ENCODE measurements around the gene MKKS.
A peak's percentile ranks its signal among the peaks of the same experiment; 100 is the strongest.

Gene MKKS

DNA sequence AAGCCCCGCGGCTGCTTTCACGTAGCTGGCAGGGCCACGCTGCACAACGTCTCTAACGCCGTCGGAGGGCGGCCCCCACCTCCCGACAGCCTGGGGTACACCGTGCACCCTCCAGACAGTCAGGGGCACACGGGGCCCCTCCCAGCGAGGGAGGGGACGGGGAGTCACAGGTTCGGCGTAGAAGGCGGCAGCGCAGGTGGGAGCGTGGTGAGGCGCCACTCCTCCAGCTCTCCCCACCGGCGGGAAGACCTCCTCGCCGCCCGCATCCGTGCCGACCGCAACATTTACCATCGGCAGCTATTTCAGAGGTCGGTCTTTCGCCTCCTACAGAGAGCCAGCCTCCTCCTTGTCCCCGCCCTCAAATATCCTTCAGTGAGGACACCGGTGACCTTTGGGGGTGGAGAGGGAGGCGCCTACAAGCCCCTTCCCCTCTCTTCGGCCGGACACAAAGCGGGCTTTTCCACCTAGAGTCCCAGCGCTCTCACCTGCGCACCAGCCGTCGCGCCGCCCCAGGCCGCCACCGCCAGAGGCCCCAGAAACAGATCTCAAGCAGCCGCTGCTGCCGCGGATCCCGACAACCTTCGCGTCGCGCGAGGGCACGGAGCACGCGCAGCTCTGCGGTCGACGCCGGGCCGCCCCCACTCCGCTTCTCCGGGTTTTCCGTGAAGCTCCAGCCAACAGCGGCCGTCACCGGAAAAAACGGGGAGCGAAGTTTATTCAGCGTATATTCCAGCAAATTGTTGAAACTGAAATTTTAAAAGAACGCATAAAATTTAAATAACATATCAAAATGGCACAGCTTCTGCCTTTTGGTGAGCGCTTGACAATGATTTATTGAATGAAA is at the start of gene MKKS:
TSS of gene MKKS (minus strand) at position 600 of the 844 bp plus-strand sequence. CDS start 20,708 bp downstream, outside the sequence.
- FAIRE-seq, result peak; percentile 77
- no peak for DNase-seq (ENCODE audit: extremely low spot score, insufficient read length, low read depth)

DNA sequence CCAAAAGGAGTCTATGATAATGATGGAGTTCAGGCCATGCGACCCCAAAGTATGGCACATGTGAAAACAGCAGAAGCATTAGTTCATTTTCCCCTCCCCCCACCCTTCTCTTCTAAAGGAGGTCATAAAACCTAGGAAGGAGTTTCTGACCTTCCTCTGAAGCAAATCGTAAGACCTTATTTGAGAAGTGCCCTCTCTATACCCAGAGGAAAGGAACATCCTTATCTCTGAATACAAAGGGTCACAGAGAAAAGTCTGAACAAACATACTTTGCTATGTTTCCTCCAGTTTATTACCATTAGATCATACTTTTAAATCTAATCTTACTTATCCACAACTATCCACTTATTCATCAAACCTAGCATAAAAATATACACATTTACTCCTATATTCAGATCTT is 49.7 kb upstream of the MKKS start:
- no peak for DNase-seq (ENCODE audit: extremely low spot score, insufficient read length, low read depth)
- FAIRE-seq, result no peak

DNA sequence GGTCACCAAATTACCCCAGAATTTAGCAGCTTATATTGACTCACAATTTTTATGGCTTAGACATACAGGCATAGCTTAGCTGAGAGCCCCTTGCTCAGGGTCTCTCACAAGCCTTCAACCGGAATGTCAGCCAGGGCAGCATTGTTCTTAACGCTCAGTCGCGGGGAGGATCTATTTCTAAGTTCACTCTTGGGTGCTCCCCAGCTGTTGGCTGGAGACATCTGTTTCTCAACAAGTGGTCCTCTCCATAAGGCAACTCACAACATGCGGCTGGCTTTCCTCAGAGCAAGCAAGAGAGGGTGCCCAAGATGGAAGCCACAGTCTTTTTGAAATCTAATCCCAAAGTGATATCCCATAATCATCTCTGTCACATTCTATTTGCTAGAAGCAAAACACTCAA is 47.7 kb upstream of the MKKS start:
- DNase-seq (ENCODE audit: extremely low spot score, insufficient read length, low read depth), result no peak
- no peak for FAIRE-seq

DNA sequence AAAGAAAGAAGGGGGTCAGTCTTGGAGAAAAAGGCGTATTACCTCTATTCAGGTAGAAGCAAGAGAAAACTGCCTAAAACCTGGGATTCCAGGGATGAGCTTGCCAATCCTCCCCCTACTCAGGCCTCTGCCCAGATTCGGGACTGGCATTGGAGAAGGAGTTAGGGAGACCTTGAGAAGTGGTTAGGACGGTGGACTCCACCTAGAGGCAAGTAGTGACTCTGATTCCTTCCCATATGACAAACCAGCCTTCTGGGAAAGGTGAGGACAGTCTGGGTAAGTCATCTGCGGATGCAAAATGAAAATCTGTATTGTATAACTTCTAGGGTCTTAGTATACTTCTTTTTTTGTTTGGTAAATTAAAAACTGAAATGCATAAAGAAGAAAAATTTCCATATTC is 44.9 kb upstream of the MKKS start:
- no peak for FAIRE-seq

DNA sequence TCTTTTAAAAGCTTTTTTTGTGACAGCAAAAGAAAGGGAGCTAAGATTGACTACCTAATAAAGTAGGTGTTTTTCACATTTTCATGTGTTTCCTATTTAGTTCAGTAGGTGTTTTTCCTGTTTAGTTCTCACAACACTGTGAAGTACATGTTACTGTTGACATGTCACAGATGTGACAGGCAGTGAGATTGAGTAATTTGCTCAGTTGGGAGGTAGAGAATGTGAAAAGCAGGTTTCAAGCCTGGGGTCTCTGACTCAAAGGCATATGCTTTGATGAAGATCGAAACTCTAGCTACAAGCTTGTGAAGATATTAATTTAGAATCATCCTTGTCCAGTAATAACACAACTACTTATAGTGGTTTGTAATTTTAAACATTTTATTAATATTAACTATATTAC is 44.2 kb upstream of the MKKS start:
- peak; percentile 22 for DNase-seq (ENCODE audit: extremely low spot score, insufficient read length, low read depth)
- peak; percentile 74 for FAIRE-seq

More for the DNA sequence above, 44.9 kb upstream of the MKKS start:
- no peak for DNase-seq (ENCODE audit: extremely low spot score, insufficient read length, low read depth)

DNA sequence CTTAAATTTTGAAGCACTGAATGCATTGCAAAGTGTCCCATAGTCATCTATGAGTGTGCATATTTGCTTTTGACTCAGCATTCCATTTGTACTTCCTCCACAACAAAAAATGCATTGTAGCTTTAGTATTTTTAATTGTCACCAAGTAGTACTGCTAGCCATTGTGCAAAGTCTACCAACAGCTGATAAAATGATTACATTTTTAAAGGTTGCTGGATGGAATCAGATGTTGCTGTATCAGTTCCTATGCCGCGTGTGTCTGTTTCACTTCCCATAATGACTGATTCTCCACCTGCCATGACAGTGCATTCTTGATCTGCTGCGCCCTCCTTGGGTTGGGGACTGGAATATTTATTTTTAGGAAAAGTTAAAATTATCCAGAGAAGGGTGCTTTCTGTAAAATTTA is 42.3 kb upstream of the MKKS start:
- peak; percentile 89 for FAIRE-seq
- DNase-seq (ENCODE audit: extremely low spot score, insufficient read length, low read depth), result no peak

DNA sequence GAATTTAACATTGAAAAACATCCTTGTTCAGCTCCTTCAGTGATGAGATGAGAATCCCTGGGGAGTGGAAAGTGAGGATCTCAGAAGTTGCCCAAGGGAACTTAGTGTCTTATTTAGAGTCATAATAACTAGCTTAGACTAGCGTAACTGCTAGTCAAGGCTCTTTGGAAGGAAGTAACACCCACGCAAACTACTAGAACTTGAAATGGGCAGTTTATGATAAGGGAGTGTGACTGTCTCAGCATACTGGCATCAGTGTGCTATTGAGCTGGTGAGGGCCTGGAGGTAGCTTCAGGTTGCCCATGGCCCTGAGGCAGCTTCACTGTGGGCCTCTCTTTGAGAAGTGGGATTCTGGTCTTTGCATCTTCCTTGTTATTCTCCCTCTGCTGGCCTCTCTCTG is 41.2 kb upstream of the MKKS start:
- FAIRE-seq (no peak), DNase-seq (ENCODE audit: extremely low spot score, insufficient read length, low read depth) (no peak)

DNA sequence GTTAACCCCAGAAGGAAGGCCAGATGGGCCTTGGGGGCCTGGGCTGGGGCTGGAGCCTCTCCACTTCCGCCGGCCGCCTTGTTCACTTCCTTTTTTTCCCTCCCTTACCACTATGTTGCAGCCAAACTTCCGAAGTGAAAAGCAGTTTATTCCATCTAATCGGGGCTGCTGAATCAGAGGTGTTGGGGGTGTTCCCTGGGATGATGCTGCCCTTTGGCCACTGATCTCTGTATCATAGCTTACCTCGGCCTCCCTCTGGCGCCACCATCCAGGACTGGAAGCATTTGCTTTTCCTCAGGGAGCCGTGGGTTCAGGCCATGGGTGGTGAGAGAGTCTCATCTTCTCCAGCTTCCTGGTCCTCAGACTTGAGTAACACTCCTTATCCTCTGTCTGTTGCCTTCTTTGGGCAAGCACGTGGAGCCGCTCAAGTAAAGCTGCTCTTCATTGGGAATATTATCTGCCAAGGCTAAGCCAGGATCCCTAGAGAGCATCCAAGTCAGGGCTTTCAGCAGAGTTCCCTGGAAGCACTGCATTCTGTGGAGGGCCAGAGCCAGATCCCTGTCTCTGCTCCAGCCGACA is 40.7 kb upstream of the MKKS start:
- DNase-seq (ENCODE audit: extremely low spot score, insufficient read length, low read depth) (no peak), FAIRE-seq (no peak)

DNA sequence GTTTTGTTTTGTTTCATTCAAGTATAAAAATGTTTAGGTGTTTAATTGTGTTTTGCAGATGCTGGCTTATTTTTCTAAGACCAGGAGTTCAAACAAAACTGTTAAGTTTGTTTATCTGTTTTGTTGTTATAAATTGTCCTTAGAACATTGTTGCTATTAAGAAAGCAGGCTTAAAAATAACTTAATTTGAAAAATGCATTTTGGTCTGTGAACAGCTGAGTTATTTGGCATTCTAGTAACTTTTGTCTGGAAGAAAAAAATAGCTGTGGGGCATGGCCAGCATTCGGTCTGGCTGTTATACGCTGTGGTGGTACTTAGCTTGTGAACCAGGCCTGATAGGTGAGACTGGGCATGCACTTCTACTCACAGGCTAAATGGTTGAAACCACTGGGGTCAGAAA is 38.8 kb upstream of the MKKS start:
- FAIRE-seq, result no peak

DNA sequence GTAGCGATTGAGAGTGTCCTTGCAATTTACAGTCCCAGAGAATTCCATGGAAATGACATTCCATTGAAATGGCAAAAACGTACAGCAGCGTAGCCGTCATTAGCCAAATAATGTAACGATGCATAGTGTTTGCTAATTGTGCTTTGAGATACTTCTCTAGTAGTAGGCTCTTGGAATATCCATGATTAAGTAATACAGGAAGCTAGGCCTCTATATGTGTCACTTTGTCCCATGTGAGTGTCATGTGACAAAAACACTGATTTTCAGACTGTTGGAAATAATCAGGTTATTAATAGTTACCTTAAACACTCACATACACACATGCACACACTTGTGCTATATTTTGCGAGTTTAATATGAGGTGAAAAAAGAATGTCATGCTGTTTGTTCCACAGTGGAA is 36.3 kb upstream of the MKKS start:
- FAIRE-seq, result no peak

More for the DNA sequence above, 38.8 kb upstream of the MKKS start:
- DNase-seq (ENCODE audit: extremely low spot score, insufficient read length, low read depth), result no peak

DNA sequence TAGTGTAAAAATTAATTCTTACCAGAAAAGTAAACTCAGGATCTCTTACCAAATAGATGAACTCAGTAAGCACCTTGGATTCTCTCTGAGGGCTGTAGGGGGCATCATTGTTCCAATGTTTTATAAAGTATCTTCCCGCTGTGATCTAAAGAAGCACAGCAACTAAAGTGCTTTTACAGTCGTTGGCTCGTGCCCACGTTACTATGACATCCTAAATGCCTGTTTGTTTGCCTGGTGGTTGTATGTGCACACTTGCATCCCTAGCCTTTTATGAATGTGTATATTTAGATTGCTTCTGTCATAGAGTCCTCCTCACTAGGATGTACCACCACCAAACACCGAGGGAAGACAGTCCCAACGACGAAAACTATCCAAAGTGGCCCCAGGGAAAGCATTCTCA is 35.6 kb upstream of the MKKS start:
- FAIRE-seq, result peak; percentile 5
- DNase-seq (ENCODE audit: extremely low spot score, insufficient read length, low read depth), result no peak

More for the DNA sequence above, 36.3 kb upstream of the MKKS start:
- no peak for DNase-seq (ENCODE audit: extremely low spot score, insufficient read length, low read depth)

DNA sequence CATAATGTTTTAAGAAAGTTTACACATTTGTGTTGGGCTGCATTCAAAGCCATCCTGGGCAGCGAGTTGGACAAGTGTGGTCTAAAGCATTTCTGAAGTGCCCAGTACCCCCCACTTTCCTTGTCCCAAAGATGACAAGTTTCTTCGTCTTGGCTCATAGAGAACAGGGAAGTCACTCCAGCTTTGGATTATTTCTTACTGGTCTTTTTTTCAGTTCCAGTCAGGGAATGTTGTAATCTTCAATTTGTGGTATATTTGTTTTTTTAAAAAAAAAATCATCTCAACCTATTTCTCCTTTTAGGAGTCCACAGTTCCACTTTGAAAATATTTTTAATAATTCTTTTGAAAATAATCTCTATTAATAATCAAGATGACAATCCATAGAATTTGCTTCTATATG is 35.0 kb upstream of the MKKS start:
- no peak for FAIRE-seq
- DNase-seq (ENCODE audit: extremely low spot score, insufficient read length, low read depth), result no peak

DNA sequence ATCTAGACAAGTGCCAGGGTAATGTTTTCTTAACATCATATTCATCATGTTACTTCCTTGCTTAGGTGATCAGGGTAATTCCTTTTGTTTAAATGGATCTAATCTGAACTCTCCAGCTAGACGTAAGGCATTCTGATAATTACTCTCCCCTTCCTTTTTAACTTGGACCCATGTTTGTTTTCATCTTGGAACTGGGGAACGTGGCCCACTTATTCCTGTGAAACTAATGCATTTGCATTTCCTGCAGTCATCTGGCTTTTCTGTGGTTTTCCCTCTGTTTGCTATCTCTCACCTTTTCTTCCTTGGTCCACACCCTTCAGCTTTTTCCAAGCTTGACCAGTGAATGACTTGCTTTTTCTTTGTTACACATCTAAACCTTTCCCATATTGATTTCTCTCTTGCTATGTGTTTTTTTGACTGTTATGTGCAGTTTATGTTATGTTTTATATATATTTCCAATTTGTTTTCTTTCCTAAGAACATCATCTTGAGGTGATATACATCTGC is 34.4 kb upstream of the MKKS start:
- DNase-seq (ENCODE audit: extremely low spot score, insufficient read length, low read depth) (no peak), FAIRE-seq (peak; percentile 29)

DNA sequence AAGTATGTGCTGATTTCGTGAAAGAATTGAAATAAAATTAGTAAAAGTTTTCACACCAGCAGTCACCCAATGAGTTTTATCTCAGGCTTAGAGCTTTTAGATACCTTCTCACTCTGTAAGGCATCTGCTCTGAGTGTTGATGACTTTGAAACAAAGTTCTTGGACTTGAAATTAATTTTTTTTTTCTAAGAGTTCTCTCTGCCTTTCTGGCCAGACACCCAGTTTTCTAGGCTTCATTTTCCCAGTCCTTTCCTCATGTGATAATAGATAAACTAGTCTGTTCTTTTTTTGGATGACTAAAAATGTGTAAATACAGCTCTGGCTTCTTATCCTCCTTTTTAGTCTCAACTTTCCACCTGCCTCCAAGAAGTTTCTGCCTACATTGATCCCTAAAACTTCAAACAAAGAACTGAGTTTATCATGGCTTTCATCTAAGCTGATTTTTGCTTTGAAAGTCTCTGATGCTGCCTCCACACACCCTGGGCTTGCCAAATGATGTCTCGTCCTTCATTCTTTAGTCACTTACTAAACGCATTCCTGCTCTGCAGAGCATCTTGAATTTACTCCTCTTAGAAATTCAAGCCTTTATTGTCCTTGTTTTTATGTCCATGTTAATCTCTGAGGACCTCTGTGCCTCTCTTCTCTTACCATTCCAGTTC is 33.8 kb upstream of the MKKS start:
- no peak for DNase-seq (ENCODE audit: extremely low spot score, insufficient read length, low read depth)
- peak; percentile 5 for FAIRE-seq

DNA sequence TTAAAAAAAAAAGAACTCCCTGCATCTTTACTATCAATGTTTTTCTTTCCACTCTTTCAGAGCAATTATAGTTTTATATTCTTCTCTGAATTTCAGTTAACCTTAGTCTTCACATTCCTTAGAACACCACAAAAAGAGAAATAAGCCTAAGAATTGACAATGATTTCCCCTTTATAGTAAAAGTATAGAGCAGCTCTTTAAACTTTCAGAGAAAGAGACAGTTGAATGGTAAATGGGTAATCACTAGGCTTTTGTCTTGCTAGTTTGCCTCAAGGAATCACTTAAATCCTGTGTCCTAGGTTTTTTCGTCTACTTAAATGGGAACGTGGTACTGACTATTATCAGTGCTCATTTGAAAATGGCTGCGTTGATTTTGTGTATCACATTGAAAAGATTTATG is 32.8 kb upstream of the MKKS start:
- FAIRE-seq, result no peak
- no peak for DNase-seq (ENCODE audit: extremely low spot score, insufficient read length, low read depth)

DNA sequence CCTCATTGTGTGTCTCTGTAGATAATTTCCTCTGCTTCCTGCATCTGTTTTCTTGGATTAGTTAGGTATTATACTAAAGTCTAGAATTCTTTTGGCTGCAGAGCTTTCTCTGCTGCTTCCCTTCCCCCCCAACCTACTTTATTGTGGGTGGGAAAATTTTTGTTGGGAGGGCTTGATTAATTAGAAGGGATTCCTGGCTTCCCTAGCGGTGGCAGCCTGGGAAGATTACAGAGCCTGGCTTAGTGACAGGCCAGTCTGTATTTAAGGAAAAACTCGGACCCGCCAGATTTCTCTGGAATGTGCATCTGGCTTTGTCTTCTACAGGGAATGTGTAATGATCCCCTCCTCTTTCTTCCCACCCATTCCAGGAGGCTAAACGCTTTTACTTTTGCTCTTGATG is 32.3 kb upstream of the MKKS start:
- no peak for DNase-seq (ENCODE audit: extremely low spot score, insufficient read length, low read depth)
- no peak for FAIRE-seq

DNA sequence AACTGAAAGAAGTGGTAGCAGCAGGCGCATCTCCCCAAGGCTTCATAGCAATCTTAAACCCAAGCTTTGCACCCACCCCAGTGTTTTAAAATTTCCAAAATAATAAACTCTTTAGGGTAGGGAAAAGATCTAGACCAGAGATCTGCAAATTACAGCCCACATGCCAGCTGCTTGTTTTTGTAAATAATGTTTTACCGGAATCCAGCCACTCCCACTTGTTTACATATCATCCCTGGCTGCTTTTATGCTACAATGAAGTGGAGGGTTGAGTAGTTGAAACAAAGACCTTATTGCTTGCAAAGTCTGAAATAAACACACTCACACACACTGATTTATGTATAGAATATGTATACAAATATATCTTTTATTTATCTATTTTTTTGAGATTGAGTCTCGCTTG is 31.1 kb upstream of the MKKS start:
- FAIRE-seq (no peak), DNase-seq (ENCODE audit: extremely low spot score, insufficient read length, low read depth) (no peak)

DNA sequence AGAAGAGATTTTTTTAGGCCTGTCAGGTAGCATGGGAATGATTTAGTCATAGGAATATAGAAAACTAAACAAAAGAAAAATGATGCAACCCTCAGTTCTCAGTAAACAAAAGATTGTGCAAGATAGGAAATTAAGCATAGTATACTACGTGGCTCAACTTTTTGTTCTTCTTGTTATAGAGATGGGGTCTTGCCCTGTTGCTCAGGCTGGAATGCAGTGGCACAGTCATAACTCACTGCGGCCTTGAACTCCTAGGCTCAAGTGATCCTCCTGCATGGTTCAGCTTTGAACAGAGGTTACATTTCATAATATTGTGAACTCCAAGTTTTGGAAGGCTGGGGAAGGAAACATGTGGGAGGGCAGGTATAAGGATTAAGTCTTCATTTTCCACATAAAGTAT is 29.6 kb upstream of the MKKS start:
- DNase-seq (ENCODE audit: extremely low spot score, insufficient read length, low read depth) (no peak), FAIRE-seq (no peak)

DNA sequence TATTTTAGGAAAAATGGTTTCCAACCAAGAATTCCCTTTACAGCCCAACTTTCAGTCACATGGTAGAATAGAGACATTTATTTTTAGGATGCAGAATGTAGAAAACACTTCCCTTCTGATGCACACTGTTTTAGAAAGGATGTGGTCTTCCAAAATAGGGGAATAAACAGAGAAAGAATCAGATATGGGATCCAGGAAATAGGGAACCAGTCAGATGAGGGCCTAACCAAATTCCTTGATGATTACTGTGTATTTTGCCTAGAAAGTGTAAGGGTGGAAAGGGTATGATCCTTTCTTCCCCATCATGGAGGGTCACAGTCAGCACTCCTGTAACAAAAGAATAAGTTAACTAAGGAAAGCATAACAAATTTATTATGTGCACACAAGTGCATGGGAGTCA is 28.5 kb upstream of the MKKS start:
- FAIRE-seq, result no peak
- DNase-seq (ENCODE audit: extremely low spot score, insufficient read length, low read depth), result no peak

DNA sequence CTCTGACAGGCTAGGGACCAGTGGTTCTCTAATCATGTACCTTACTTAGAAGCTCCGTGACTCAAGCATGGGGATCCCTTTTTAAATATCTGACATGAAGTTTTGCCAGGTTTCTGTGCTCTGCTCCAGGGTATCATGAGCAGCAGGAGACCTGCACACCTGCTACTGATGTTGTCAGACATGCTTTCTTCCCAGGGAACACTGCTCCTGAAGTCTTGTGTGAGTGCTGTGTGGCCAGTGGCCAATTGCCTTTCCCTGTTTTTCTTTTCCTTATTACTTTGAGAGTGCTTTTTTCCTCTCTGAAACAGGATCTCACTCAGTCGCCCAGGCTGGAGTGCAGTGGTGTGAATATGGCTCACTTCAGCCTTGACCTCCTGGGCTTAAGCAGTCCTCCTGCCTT is 27.5 kb upstream of the MKKS start:
- FAIRE-seq (no peak), DNase-seq (ENCODE audit: extremely low spot score, insufficient read length, low read depth) (no peak)

DNA sequence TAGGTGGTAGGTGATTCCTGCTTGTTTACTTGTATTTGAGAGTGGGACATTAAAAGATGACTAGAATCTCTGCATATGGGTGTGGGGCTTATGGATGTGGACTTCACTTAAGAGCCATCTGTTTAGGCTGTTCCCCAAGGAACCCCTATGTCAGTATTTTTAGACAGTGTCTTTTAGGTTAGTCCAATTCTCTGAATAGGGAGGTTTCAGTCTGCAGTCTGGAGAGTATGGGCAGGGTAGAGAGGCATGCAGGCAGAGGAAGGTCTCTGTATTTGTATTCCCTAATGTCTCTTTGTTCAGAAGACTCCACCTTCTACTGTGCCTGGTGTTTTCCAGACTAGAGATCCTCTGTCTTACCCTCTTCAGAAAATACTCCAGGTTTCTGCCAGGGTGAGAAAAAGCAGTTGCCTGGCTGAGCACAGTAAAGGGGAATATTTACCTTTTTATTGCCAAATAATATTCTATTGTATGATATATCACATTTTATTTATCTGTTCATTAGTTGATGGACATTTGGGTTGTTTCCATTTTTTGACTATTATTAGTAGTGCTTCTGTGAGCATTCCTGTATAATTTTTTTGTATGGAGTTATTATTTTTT is 20.2 kb upstream of the MKKS start:
- DNase-seq (ENCODE audit: extremely low spot score, insufficient read length, low read depth), result no peak
- FAIRE-seq, result peak; percentile 49

Measured in GM18507 (cell line).